GM18909 (cell line): ENCODE measurements around the gene AACS.
"Not testable (repeated sequence)": the region's sequence is repeated elsewhere in the genome, so short reads cannot be mapped to it uniquely, and the experiment has no call there.

Source experiments
- ATAC-seq: cut with Tn5 transposase; IDR thresholded peaks from one replicate; pipeline ENCODE4 v1.9.1; 2021; ENCODE audit warnings: mild to moderate bottlenecking; ENCODE audit not compliant: unreplicated experiment, poor library complexity

Gene AACS

GRCh38 chr12:125055591-125055990, 9.6 kb upstream of the AACS start:
- no peak for ATAC-seq

- no peak for ATAC-seq
Measured at GRCh38 chr12:125056306-125056705, 8.9 kb upstream of the AACS start.

DNA sequence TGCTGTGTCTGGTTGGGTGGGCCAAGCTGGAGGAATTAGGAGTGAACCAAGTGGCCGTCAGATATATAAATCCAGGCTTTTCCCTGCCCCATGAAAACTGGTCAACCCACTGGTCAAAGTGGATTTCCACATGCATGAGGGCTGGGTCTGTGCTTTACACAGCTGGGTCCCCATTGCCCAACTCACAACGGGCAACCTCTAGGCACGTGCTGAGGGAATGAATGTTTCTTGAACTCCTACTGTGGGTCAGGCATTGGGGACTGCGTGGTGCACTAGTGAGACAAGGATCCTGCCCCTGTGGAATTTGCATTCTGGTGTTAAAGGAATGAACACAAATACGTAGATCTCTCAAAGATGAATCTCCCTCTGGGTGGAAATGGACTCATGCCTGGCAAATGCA, 7.5 kb upstream of the AACS start:
- no peak for ATAC-seq

- ATAC-seq, result no peak
Measured at GRCh38 chr12:125061229-125061628, 4.0 kb upstream of the AACS start.

DNA sequence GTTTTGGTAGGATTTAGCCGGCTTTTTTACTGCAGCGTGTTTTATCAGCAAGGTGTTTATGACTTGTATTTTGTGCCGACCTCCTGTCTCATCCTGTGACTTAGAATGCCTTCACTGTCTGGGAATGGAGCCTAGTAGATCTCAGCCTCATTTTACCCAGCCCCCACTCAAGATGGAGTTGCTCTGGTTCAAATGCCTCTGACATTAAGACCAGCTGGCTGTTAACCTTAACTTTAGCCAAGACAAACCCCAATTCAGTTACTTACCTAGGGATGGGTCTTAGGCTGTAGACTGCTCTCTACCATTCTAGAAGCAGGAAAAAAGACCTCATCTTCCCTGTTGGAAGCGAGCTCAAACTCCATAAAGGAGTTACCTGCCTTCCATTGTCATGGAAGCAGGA, 1.7 kb upstream of the AACS start:
- ATAC-seq, result not testable (repeated sequence)

DNA sequence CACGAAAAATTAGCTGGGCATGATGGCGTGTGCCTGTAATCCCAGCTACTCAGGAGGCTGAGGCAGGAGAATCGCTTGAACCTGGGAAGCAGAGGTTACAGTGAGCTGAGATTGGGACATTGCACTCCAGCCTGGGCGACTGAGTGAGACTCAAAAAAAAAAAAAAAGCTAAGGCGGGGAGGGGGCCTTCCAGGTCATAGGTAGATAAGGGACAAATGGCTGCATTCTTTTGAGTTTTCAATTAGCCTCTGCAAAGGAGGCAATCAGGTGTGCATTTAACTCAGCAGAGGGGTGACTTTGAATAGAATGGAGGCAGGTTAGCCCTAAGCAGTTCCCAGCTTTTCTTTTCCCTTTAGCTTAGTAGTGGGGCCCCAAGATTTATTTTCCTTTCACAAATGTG, 743 bp upstream of the AACS start:
- no peak for ATAC-seq

DNA sequence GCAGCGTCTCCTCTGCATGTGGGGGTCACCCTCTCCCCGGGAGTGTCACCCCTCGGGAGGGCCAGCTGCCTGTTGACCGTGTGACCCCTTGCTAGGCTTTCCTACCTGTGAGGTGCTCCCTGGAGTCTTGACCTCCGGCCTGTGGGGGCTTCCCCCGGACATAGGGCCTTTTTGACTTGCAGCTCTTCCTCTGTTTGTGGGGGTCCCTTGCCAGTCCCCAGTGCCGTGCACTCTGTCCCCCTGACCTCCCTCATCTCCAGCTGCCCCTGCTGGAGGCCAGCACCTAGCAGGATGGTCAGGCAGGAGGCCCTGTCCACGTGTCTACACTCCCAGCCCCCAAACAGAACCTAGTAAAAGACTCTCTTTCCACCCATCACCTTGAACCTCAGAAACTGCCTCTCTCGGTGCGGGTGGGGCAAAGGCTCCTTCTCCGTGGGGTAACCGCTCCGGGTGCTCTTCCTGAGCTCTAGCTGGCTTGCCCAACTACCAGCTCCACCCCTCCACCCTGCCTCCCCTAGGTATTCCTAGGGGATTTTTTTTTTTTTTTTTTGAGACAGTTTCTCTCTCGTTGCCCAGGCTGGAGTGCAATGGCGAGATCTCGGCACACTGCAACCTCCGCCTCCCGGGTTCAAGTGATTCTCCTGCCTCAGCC, 810 bp downstream of the AACS start:
- no peak for ATAC-seq

GRCh38 chr12:125068391-125068790, 3.2 kb downstream of the AACS start:
- ATAC-seq, result no peak

DNA sequence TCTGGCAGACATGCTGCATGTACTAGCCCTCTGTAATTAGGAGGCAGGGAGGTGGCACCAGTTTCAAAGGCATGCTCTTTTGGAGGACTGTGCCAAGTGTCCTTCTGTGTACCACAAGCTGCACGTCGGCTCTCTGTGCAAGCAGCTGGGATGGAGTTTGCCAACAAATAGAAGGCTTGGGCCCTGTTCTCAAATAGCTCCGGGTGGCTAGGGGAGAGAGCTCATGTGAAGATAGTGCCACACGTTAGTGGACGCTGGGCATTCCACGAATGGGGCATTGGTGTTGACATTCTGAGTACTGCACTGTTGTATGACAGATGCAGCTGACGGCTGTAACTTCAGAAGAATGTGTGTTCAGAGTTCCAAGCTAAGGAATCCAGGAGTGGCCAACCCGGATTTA, 4.4 kb downstream of the AACS start:
- no peak for ATAC-seq

DNA sequence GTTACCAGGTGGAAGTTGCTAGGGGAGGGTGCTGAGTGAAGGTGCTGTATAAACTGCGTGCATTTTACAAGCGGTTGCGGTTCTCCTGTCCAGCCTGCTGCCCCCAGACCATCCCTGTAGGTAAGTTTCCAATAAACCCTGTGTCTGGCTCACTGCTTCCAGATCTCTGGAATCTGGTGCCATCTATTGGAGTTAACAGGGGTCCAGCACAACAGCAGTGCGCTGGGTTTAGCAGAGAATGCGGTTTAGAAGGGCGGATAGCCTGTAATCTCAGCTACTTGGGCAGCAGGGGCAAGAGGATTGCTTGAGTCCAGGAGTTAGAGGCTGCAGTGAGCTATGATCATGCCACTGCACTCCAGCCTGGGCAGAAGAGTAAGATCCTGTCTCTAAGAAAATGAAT, 4.9 kb downstream of the AACS start:
- ATAC-seq, result no peak

DNA sequence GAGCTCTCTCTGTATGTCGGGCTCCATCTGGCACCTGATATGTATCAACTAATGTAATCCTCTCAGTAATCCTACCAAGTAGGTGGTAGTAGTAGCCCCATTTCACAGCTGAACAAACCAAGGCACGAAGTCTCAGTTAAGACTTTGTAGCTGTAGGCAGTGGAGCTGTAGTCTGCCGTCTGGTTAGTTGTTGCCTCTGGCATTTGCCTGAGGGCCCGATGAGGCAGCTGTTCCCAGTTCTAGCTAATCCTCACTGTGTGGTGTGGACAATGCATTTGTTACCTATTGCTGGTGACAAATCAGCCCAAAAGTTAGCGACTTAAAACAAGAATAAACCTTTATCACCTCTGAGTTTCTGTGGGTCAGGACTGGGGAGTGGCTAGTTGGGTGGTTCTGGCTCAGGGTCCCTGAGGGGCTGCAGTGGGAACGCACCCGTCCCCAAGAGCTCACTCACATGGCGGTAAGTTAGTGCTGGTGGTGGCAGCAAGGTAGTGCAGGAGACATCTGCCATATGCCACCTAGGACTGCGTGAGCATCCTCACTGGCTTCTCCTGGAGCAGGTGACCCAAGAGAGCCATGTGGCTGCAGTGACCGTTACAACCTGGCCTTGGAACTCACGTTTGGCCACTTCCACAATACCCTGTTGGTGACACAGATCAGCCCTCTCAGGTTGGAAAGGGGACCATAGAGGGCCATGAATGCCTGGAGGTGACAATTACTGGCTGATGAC, 5.6 kb downstream of the AACS start:
- ATAC-seq, result no peak

- ATAC-seq, result no peak
Measured at GRCh38 chr12:125071456-125071855, 6.2 kb downstream of the AACS start.

- no peak for ATAC-seq
Measured at GRCh38 chr12:125072496-125072895, 7.3 kb downstream of the AACS start.

DNA sequence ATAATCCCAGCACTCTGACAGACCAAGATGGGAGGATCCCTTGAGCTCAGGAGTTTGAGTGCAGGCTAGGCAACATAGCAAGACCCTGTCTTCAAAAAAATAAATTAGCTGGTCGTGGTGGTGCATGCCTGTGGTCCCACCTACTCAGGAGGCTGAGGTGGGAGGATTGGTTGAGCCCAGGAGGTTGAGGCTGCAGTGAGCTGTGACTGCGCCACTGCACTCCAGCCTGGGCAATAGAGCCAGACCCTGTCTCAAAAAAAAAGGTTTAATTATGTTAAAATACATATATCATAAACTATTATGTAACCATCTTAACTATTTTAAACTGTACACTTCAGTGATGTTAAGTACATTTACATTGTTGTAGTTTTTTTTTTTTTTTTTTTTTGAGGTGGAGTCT, 9.1 kb downstream of the AACS start:
- not testable (repeated sequence) for ATAC-seq

- no peak for ATAC-seq
Measured at GRCh38 chr12:125076103-125076502, 10.9 kb downstream of the AACS start.

- ATAC-seq, result no peak
Measured at GRCh38 chr12:125079084-125079483, 13.8 kb downstream of the AACS start.

- ATAC-seq, result no peak
Measured at GRCh38 chr12:125079648-125080645, 14.7 kb downstream of the AACS start.

DNA sequence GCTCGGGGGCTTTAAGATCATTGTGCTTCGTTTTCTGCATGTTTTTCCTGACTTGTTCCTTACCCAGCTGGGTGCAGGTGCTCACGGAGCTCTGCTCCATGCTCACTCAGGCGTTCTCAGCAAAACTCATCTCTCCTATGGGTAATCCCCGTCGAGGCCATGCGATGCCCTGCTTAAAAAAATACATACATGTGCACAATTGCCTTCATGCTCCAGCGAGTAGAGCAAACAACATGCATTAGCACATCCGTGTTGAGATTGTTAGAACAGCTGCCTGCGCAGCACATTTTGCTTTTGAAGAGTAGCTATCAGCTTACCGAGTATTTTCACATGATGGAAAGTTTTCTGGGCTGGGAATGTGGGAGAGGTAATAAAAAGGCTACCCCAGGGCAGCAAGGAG, 16.2 kb downstream of the AACS start:
- no peak for ATAC-seq

DNA sequence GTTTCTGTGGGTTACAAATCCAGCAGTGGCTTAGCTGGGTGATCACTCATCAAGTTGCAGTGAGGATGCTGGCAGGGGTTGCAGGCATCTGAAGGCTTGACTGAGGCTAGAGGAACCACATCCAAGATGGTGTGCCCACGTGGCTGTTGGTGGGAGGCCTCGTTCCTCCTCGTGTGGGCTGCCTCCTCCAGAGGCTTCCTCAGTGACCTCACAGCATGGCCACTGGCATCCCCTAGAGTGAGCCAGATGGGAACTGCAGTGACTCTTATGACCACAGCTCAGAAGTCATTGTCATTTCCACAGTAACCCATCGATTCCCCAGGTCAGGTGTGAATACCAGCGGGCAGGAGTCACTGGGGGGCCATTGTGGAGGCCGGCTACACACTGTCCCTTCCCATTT, 17.8 kb downstream of the AACS start:
- no peak for ATAC-seq

GRCh38 chr12:125088199-125088598, 23.0 kb downstream of the AACS start:
- not testable (repeated sequence) for ATAC-seq

- ATAC-seq, result no peak
Measured at GRCh38 chr12:125089083-125089482, 23.8 kb downstream of the AACS start.
